GM21529 (cell line): ENCODE results near the gene IDS.
"Not testable (repeated sequence)": the region's sequence is repeated elsewhere in the genome, so short reads cannot be mapped to it uniquely, and the experiment has no call there.

ENCODE experiments used
- ATAC-seq: cut with Tn5 transposase; IDR thresholded peaks from one replicate; pipeline ENCODE4 v1.9.1; 2021; ENCODE audit not compliant: unreplicated experiment

IDS gene

GRCh38 chrX:149528381-149528780 lies 23.3 kb upstream of the IDS start:
- no peak for ATAC-seq

DNA sequence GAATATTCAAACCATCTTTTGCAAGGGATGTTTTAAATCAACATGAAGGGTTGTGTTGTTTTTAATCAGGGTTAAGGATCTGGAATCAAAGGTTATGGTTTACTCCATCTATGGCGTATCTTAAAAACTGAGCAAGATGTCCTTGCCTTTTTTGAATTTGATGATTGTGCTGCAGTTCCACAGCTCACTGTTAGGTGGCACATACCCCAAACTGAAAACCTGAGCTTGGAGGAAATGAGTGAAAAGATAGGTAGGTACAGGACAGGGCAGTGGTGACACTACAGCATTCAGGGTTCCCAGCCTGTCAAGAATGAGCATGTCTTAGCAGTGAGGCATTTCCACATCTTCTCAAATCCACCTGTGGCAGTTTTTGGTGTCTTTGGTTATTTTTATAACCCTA lies 22.6 kb upstream of the IDS start:
- ATAC-seq = peak; percentile 32

- not testable (repeated sequence) for ATAC-seq
Measured at GRCh38 chrX:149526318-149527033, 21.4 kb upstream of the IDS start.

GRCh38 chrX:149525903-149526302 lies 20.8 kb upstream of the IDS start:
- peak; percentile 51 for ATAC-seq

- peak; percentile 90 for ATAC-seq
Measured at GRCh38 chrX:149525389-149525788, 20.3 kb upstream of the IDS start.

DNA sequence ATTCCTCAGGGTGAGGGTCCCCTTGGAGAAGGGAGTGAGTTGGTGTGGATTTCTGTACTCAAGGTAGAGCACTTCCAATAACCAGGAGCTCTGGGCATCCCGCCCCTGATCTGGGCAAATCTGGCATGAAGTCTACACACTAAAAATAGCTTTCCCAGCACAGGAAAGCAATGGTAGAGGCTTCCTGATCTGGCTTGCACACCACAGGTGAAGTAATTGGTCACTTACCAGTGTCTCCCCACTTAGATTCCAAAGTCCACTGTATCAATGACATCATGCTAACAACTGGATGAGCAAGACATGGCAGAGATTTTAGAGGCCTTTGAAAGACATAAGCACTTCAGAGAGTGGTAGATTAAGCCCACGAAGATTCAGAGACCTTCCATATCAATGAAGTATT lies 17.8 kb upstream of the IDS start:
- no peak for ATAC-seq

DNA sequence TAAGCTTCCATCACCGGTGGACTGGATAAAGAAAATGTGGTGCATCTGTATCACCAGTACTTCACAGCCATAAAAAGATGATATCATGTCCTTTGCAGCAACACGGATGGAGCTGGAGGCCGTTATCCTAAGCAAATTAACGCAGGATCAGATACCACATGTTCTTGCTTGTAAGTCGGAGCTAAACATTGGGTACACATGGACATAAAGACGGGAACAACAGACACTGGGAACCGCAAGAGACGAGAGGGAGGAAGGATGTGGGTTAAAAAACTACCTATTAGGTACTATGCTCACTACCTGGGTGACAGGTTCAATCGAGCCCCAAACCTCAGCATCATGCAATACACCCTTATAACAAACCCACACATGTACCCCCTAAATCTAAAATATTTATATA lies 16.3 kb upstream of the IDS start:
- ATAC-seq = no peak

DNA sequence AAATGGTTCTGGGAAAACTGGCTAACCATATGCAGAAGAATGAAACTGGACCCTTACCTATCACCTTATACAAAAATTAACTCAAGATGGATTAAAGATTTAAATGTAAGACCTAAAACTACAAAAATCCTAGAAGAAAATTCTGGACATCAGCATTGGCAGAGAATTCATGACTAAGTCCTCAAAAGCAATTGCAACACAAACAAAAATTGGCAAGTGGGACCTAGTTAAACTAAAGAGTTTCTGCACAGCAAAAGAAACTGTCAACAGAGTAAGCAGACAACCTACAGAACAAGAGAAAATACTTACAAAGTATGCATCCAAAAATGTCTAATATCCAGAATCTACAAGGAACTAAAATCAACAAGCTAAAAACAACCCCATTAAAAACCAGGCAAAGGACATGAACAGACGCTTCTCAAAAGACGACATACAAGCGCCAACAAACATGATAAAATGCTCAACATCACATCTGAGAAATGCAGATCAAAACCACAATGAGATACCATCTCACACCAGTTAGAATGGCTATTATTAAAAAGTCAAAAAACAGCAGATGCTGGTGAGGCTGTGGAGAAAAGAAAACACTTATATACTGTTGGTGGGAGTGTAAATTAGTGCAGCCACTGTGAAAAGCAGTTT lies 15.7 kb upstream of the IDS start:
- not testable (repeated sequence) for ATAC-seq

- no peak for ATAC-seq
Measured at GRCh38 chrX:149518236-149518635, 13.1 kb upstream of the IDS start.

GRCh38 chrX:149517308-149517707 lies 12.2 kb upstream of the IDS start:
- no peak for ATAC-seq

- ATAC-seq = no peak
Measured at GRCh38 chrX:149516604-149517003, 11.5 kb upstream of the IDS start.

DNA sequence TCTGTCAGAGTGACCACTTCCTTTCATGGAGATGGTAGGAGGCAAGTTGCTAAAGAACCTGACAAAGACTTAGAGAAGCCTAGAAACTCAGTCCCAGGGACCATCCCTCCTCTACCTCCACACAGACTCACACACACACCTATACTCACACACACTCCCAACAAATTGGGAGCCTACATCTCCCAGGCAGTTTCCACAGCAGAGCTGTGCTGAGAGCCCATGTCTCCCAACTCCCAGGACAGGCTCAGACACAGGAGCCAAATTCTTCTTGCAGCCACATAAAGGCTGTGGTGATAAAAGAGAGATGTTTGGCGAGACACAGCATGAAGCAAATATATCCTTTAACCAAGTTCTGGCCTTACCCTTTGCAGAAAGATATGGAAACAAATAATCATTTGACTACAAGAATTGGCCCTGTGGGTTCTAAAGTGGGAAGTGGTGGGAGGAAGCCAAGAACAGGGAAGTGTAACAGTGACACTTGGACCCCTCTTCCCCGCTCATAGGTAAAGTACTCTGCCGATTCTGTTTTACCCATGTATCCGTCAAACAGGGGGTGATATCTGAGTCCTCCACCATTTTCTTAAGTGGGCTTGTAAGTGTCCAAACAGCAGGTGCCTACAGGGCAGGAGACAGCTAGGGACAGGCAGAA lies 11.0 kb upstream of the IDS start:
- ATAC-seq = no peak

- ATAC-seq = no peak
Measured at GRCh38 chrX:149513825-149514428, 8.8 kb upstream of the IDS start.

GRCh38 chrX:149512225-149512885 lies 7.2 kb upstream of the IDS start:
- peak; percentile 87 for ATAC-seq

DNA sequence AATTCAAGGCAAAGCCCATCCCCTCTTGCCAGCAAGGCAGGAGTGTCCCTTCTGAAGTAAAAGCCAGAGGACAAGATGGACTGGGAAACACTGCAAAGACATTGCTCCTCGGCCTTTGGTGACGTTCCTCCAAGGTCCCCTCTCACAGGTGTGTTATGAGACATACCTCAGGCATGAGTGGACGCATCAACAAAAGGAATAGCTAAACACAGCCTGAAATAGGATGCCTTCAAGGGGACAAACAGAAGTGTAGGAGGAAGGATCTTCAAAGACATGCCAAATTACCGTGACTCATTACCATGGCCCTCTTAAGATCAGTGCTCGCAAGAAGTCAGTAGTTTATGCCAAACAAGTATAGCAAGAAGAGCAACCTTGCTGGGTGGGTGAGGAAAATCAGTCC lies 6.0 kb upstream of the IDS start:
- no peak for ATAC-seq

DNA sequence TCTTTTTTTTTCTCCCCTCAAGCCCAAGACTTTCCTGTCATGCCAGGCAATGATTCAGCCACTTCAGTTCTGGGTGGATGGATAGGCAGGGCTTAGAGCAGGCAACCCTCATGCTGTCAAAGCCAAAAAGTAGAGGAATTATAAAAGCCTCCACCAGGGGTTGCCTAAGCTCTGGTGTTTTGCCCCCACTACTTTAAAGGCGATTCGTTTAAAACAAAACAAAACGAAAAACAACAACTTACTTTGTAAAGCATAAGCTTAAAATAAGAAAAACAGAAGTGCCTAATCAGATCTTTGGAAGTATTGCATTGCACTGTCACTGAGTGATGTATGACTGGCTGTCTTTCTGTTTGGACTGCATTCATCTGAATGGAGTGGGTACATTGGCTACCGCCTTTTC lies 5.3 kb upstream of the IDS start:
- ATAC-seq = no peak

- ATAC-seq = no peak
Measured at GRCh38 chrX:149508467-149508866, 3.4 kb upstream of the IDS start.

- ATAC-seq = no peak
Measured at GRCh38 chrX:149506349-149506748, 1.2 kb upstream of the IDS start.

DNA sequence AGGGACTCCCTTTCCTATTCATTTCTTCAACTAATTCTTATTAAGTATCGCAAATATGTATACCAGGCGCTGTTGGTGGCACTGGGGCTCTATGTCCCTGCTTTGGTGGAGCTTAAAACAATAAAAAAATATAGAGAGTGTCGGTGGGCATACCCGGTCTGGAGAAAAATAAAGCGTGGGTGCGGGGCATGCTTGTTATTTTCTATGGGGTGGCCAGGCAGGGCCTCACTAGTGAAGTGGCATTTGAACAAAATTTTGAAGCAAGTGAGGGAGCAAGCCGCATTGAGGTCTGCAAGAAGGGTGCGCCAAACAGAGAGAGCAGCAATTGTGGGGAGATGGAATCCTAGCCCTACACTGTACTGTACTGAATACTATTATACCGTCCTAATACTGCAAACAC lies 565 bp upstream of the IDS start:
- no peak for ATAC-seq

- ATAC-seq = peak; percentile 46
Measured at GRCh38 chrX:149504226-149504914, 736 bp downstream of the IDS start.

DNA sequence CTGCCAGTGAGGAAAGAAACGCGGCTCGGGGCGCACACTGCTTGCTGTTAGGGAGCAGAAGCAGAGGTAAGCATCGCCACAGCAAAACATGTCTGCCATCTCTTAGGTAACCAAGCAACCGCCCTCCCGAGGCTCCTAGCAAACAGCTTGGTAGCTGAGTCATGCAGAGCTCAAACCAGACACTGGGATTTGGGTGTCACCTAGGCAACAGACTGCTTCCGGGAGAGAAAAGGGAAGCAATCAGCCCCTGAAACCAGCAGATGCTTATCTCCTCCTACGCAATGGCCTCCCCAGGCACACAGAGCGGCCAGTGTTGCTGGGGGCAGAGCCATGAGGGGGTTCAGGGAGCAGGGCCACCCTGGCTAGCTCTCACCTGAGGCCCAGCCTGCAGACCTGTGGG lies 1.7 kb downstream of the IDS start:
- peak; percentile 68 for ATAC-seq
